GM23338 (cell line): ENCODE results near the gene DRD2. TPM values are rescaled to one million over a fixed set of nuclear protein-coding genes. Genes with fewer than 3 reads are reported as not detected.

Source experiments
- ATAC-seq: fragments of 200-7000 bp; cut with Tn5 transposase; 3 replicates; pipeline ENCODE4 v1.9.1; 2020
- DNase-seq: peaks from one replicate; pipeline ENCODE4 v3.0.0-alpha.2; 2015; ENCODE audit warnings: low spot score
- H2AFZ ChIP-seq: fragments of 200-600 bp; sonication (generic); 2 replicates; pipeline ENCODE4 v1.8.0; 2016; ENCODE audit warnings: antibody characterized with exemption, mild to moderate bottlenecking, moderate library complexity
- H3F3A ChIP-seq: fragments of 200-600 bp; sonication (generic); replicated peaks from 2 replicates; pipeline ENCODE4 v1.8.0; 2017; ENCODE audit warnings: antibody characterized with exemption, mixed run types, low read depth
- H3K27ac ChIP-seq: fragments of 200-600 bp; sonication (generic); 2 replicates; pipeline ENCODE4 v1.6.1; 2016; ENCODE audit warnings: low read depth
- H3K27me3 ChIP-seq: fragments of 200-600 bp; sonication (generic); 2 replicates; pipeline ENCODE4 v1.8.0; 2016; ENCODE audit warnings: mild to moderate bottlenecking, mixed run types, moderate library complexity; ENCODE audit not compliant: insufficient read depth
- H3K36me3 ChIP-seq: fragments of 200-600 bp; sonication (generic); 2 replicates; pipeline ENCODE4 v1.8.0; 2016; ENCODE audit warnings: mild to moderate bottlenecking; ENCODE audit not compliant: insufficient read depth
- H3K4me1 ChIP-seq: fragments of 200-600 bp; sonication (generic); 2 replicates; pipeline ENCODE4 v1.8.0; 2016; ENCODE audit warnings: mild to moderate bottlenecking, moderate library complexity; ENCODE audit not compliant: insufficient read depth
- H3K4me2 ChIP-seq: fragments of 200-600 bp; sonication (generic); 2 replicates; pipeline ENCODE4 v1.7.1; 2017; ENCODE audit warnings: mixed run types
- H3K4me3 ChIP-seq: fragments of 200-600 bp; sonication (generic); 2 replicates; pipeline ENCODE4 v1.6.1; 2016; ENCODE audit warnings: mixed run types
- H3K79me2 ChIP-seq: fragments of 200-600 bp; sonication (generic); replicated peaks from 2 replicates; pipeline ENCODE4 v1.8.0; 2017; ENCODE audit warnings: mild to moderate bottlenecking; ENCODE audit not compliant: insufficient read depth
- H3K9me2 ChIP-seq: fragments of 200-600 bp; sonication (generic); 2 replicates; pipeline ENCODE4 v1.8.0; 2017; ENCODE audit not compliant: insufficient read depth
- H4K20me1 ChIP-seq: fragments of 200-600 bp; sonication (generic); replicated peaks from 2 replicates; pipeline ENCODE4 v1.8.0; 2017; ENCODE audit warnings: mild to moderate bottlenecking; ENCODE audit not compliant: insufficient read depth
- H3K27ac Mint-ChIP-seq: 2 replicates; pipeline ENCODE4 v1.8.0; 2020; ENCODE audit warnings: inconsistent platforms, mild to moderate bottlenecking, moderate library complexity, mixed read lengths
- H3K27me3 Mint-ChIP-seq: 3 replicates; pipeline ENCODE4 v1.8.0; 2022; ENCODE audit warnings: low read depth, mild to moderate bottlenecking, moderate library complexity, mixed read lengths, inconsistent platforms; ENCODE audit not compliant: insufficient read depth, poor library complexity
- H3K36me3 Mint-ChIP-seq: 3 replicates; pipeline ENCODE4 v1.8.0; 2021; ENCODE audit warnings: low read depth, mild to moderate bottlenecking, inconsistent platforms, moderate library complexity, mixed read lengths
- H3K4me1 Mint-ChIP-seq: 3 replicates; pipeline ENCODE4 v1.8.0; 2020; ENCODE audit warnings: mild to moderate bottlenecking, inconsistent platforms, mixed read lengths
- H3K4me3 Mint-ChIP-seq: 3 replicates; pipeline ENCODE4 v1.8.0; 2021; ENCODE audit warnings: moderate library complexity, mild to moderate bottlenecking, inconsistent platforms, mixed read lengths
- H3K9me3 Mint-ChIP-seq: 3 replicates; pipeline ENCODE4 v1.8.0; 2020; ENCODE audit warnings: moderate library complexity, mild to moderate bottlenecking, inconsistent platforms, mixed read lengths
- EZH2phosphoT487 ChIP-seq: fragments of 200-600 bp; sonication (generic); IDR thresholded peaks from one replicate; pipeline ENCODE4 v1.8.1; 2018; ENCODE audit warnings: antibody characterized with exemption; ENCODE audit not compliant: unreplicated experiment
- POLR2AphosphoS5 ChIP-seq: IDR thresholded peaks from 2 replicates; pipeline ENCODE4 v1.6.1; 2016; ENCODE audit warnings: antibody characterized with exemption, low read depth
- STAT1 ChIP-seq: IDR thresholded peaks from one replicate; pipeline ENCODE4 v1.6.1; 2016; ENCODE audit warnings: antibody characterized with exemption; ENCODE audit not compliant: unreplicated experiment
- ZNF331 ChIP-seq: fragments of 250-450 bp; sonication (Bioruptor Pico); IDR thresholded peaks from 2 replicates; pipeline ENCODE4 v1.5.0; 2020; ENCODE audit warnings: low read depth, mild to moderate bottlenecking, moderate library complexity
- polyA plus RNA-seq: library from polyadenylated mRNA; unstranded; fragments of >200 nt; fragmentation: Nextera tagmentation; extraction: Ambion mirVana; gene quantifications from 2 replicates; pipeline ENCODE4 v1.2.1, GENCODE V29; 2016
- total RNA-seq: library from RNA; depleted of rRNA; stranded (reverse); fragments of >200 nt; shearing (Covaris generic); gene quantifications from 2 replicates; pipeline ENCODE4 v1.2.3, GENCODE V29; 2014
- TF ChIP-seq, protein P1 (sequence below): IDR thresholded peaks from 2 replicates; pipeline ENCODE4 v1.6.1; 2016; ENCODE audit warnings: antibody characterized with exemption
- TF ChIP-seq, protein P2 (sequence below): IDR thresholded peaks from one replicate; pipeline ENCODE4 v1.6.1; 2018; ENCODE audit warnings: antibody characterized with exemption; ENCODE audit not compliant: unreplicated experiment
- TF ChIP-seq, protein P3 (sequence below), 2 experiments: fragments of 200-600 bp in 1 of 2; sonication (generic) in 1 of 2; conservative IDR thresholded peaks; 2 replicates each; pipeline versions ENCODE4 v1.5.1 to v1.6.1; 2016 to 2017; ENCODE audit warnings: antibody characterized with exemption in 2 of 2, low read depth in 2 of 2, mild to moderate bottlenecking in 2 of 2, moderate library complexity in 1 of 2

Gene DRD2
- total and polyA plus RNA-seq, 2 experiments from 2014 or later: 0.21 to 0.66 TPM

DNA sequence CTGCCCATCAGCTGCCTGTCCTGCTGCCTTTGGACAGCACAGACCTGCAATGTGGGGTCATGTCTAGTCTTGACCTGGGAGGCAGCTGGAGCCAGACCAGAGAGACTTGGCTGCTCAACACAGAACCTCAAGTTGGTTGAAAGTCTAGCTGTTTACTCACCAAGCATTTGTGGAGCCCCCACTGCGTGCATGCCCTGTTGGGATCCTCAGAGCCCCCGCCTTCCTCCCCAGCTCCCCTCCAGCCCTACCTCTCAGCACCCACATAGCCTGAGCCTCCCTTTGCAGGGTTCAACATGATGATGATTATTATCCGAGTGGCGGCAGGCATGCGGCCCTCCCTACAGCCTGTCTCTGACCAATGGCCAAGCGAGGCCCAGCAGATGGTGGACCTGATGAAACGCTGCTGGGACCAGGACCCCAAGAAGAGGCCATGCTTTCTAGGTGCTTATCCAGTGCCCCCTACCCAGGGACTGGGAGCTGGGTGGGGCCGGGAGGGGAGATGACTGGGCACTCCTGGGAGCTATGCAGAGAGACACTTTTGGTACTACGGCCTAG, 79.3 kb downstream of the DRD2 start:
- H3K36me3 ChIP-seq: no peaks in the 10 kb centered on the region
- TF ChIP-seq, protein P1, sequence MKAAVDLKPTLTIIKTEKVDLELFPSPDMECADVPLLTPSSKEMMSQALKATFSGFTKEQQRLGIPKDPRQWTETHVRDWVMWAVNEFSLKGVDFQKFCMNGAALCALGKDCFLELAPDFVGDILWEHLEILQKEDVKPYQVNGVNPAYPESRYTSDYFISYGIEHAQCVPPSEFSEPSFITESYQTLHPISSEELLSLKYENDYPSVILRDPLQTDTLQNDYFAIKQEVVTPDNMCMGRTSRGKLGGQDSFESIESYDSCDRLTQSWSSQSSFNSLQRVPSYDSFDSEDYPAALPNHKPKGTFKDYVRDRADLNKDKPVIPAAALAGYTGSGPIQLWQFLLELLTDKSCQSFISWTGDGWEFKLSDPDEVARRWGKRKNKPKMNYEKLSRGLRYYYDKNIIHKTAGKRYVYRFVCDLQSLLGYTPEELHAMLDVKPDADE: no peak
- TF ChIP-seq POLR2AphosphoS5 (no peak), ZNF331 (CRISPR knock-in tag) (no peak)
- TF ChIP-seq, protein P2, sequence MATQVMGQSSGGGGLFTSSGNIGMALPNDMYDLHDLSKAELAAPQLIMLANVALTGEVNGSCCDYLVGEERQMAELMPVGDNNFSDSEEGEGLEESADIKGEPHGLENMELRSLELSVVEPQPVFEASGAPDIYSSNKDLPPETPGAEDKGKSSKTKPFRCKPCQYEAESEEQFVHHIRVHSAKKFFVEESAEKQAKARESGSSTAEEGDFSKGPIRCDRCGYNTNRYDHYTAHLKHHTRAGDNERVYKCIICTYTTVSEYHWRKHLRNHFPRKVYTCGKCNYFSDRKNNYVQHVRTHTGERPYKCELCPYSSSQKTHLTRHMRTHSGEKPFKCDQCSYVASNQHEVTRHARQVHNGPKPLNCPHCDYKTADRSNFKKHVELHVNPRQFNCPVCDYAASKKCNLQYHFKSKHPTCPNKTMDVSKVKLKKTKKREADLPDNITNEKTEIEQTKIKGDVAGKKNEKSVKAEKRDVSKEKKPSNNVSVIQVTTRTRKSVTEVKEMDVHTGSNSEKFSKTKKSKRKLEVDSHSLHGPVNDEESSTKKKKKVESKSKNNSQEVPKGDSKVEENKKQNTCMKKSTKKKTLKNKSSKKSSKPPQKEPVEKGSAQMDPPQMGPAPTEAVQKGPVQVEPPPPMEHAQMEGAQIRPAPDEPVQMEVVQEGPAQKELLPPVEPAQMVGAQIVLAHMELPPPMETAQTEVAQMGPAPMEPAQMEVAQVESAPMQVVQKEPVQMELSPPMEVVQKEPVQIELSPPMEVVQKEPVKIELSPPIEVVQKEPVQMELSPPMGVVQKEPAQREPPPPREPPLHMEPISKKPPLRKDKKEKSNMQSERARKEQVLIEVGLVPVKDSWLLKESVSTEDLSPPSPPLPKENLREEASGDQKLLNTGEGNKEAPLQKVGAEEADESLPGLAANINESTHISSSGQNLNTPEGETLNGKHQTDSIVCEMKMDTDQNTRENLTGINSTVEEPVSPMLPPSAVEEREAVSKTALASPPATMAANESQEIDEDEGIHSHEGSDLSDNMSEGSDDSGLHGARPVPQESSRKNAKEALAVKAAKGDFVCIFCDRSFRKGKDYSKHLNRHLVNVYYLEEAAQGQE: no peak
- TF ChIP-seq, protein P3, sequence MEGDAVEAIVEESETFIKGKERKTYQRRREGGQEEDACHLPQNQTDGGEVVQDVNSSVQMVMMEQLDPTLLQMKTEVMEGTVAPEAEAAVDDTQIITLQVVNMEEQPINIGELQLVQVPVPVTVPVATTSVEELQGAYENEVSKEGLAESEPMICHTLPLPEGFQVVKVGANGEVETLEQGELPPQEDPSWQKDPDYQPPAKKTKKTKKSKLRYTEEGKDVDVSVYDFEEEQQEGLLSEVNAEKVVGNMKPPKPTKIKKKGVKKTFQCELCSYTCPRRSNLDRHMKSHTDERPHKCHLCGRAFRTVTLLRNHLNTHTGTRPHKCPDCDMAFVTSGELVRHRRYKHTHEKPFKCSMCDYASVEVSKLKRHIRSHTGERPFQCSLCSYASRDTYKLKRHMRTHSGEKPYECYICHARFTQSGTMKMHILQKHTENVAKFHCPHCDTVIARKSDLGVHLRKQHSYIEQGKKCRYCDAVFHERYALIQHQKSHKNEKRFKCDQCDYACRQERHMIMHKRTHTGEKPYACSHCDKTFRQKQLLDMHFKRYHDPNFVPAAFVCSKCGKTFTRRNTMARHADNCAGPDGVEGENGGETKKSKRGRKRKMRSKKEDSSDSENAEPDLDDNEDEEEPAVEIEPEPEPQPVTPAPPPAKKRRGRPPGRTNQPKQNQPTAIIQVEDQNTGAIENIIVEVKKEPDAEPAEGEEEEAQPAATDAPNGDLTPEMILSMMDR (conservative IDR thresholded peaks at IDR 0.05; ENCODE audit: low read depth in 2 of 2): no peak
- Mint-ChIP-seq H3K27me3 (peaks cover 5% of the 10 kb centered on the region), H3K9me3 (no peaks in the 10 kb centered on the region), H3K36me3 (no peaks in the 10 kb centered on the region), H3K4me3 (no peak overlapping the region), H3K4me1 (no peaks in the 10 kb centered on the region), H3K27ac (no peak overlapping the region)
- no peaks in the 10 kb centered on the region for H3K27me3 ChIP-seq
- DNase-seq (no peak), ATAC-seq (no peak)
- H3K4me2 ChIP-seq: no peak overlapping the region
- no peaks in the 10 kb centered on the region for H3K79me2 ChIP-seq
- no peak overlapping the region for H3K27ac ChIP-seq
- no peak overlapping the region for H3K4me3 ChIP-seq
- no peaks in the 10 kb centered on the region for H4K20me1 ChIP-seq
- no peaks in the 10 kb centered on the region for H3K4me1 ChIP-seq
- H2AFZ ChIP-seq: no peak overlapping the region
- no peaks in the 10 kb centered on the region for H3F3A ChIP-seq
- H3K9me2 ChIP-seq: 0 out of 2 replicates have a peak, but pooled peaks cover 2% of the 10 kb centered on the region

GRCh38 chr11:113394919-113395318, 80.3 kb downstream of the DRD2 start:
- Mint-ChIP-seq H3K4me1 (no peaks in the 10 kb centered on the region), H3K27me3 (peaks cover 5% of the 10 kb centered on the region), H3K4me3 (no peak overlapping the region), H3K9me3 (no peaks in the 10 kb centered on the region), H3K27ac (no peak overlapping the region), H3K36me3 (no peaks in the 10 kb centered on the region)
- Histone ChIP-seq H3K9me2 (peaks cover 10% of the 10 kb centered on the region; the same call in 1 of the 2 replicates), H3K79me2 (no peaks in the 10 kb centered on the region), H3F3A (no peaks in the 10 kb centered on the region), H3K4me1 (no peaks in the 10 kb centered on the region), H3K4me2 (no peak overlapping the region), H3K4me3 (no peak overlapping the region), H4K20me1 (no peaks in the 10 kb centered on the region), H3K36me3 (no peaks in the 10 kb centered on the region), H2AFZ (no peak overlapping the region), H3K27me3 (no peaks in the 10 kb centered on the region), H3K27ac (no peak overlapping the region)
- DNase-seq (no peak), ATAC-seq (no peak)
- TF ChIP-seq, protein P1: no peak
- TF ChIP-seq EZH2phosphoT487: no peak
- no peak for TF ChIP-seq STAT1
